Measurements from ENCODE around the gene ZNF57. TPM values are rescaled to one million over a fixed set of nuclear protein-coding genes. Genes with fewer than 3 reads are reported as not detected.

ZNF57 gene
- polyA plus RNA-seq, 1 of the 3 experiments (the other 2 are of a cell fraction): 2.1 TPM

DNA sequence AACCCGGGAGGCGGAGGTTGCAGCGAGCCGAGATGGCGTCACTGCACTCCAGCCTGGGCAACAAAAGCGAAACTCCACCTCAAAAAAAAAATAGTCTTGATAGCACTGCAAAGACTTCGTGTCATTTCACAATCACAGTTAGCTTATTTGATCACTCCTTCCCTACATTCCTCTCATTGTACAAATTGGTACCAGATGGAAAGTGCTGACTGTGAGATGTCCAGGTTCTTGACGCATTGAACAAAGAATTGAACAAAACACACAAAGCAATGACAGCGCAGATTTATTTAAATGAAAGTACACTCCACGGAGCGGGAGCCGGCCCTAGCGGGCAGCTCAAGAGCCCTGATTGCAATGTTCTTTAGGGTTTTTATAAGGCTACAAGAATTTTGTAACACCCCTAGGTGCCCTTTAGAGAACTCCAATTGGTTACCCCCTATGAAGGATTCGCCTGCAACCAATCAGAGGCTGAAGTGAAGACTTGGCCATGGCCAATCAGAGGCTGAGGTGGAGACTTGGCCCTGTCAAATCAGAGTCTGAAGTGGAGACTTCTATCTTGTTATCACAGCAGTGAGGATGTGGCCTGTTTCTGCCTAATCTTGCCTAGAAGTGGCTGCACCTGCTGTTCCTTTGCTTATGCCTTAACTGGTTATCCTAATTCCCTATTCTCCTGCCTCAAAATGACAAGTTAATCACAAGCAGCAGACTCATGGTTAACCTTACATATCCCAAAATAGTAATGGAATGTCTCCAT lies 16.9 kb upstream of the ZNF57 start:
- no peak overlapping the region for H2AFZ ChIP-seq (ENCODE audit: low read depth)
- ChIA-PET CTCF (no interaction called here), POLR2A (no interaction called here)
- no peak overlapping the region for H3K4me3 ChIP-seq (ENCODE audit: low read depth in 2 of 2, low read length in 1 of 2)
- H3K4me2 ChIP-seq: no peak overlapping the region
- no peaks in the 10 kb centered on the region; the same call in 1 of the 2 replicates for H3K9me3 ChIP-seq
- H3F3A ChIP-seq (replicated peaks; ENCODE audit: insufficient read depth): no peaks in the 10 kb centered on the region
- H3K79me2 ChIP-seq (ENCODE audit: insufficient read depth): no peaks in the 10 kb centered on the region
- no peak for DNase-seq
- H3K36me3 ChIP-seq (replicated peaks in 1 of 2; ENCODE audit: control insufficient read depth in 1 of 2, insufficient read depth in 2 of 2, low read length in 1 of 2): no peaks in the 10 kb centered on the region
- no peak overlapping the region for H3K27ac ChIP-seq (ENCODE audit: low read depth in 2 of 2, low read length in 1 of 2)
- no peaks in the 10 kb centered on the region for H4K20me1 ChIP-seq (ENCODE audit: insufficient read depth)
- WGBS (ENCODE audit: low lambda C conversion rate): 83% methylated on average over 14 of the region's 14 CpGs
- H3K9ac ChIP-seq: no peak overlapping the region
- H3K4me1 ChIP-seq (ENCODE audit: control insufficient read depth in 1 of 2, insufficient read depth in 2 of 2, low read depth in 1 of 2, low read length in 1 of 2): peaks cover 0 to 3% of the 10 kb centered on the region in 2 experiments; a peak in 1 of 4 replicates
- H3K9me2 ChIP-seq: no peaks in the 10 kb centered on the region
- H3K27me3 ChIP-seq (ENCODE audit: insufficient read depth): no peaks in the 10 kb centered on the region
- TF ChIP-seq RFX5 (IDR thresholded peaks at IDR 0.05; ENCODE audit: low read length) (no peak), USF2 (IDR thresholded peaks at IDR 0.05; ENCODE audit: borderline replicate concordance, low read depth, low read length) (no peak), ELF1 (IDR thresholded peaks at IDR 0.05) (no peak), POLR2AphosphoS5 (IDR thresholded peaks at IDR 0.05; ENCODE audit: low read depth, low read length) (no peak), EP300 (IDR thresholded peaks at IDR 0.05; ENCODE audit: borderline replicate concordance in 1 of 2, low read depth in 1 of 2, low read length in 1 of 2) (no peak), FOXM1 (IDR thresholded peaks at IDR 0.05; ENCODE audit: low read depth) (no peak), CHD2 (IDR thresholded peaks at IDR 0.05; ENCODE audit: low read length, partially characterized antibody) (no peak)
- TF ChIP-seq, protein P1, sequence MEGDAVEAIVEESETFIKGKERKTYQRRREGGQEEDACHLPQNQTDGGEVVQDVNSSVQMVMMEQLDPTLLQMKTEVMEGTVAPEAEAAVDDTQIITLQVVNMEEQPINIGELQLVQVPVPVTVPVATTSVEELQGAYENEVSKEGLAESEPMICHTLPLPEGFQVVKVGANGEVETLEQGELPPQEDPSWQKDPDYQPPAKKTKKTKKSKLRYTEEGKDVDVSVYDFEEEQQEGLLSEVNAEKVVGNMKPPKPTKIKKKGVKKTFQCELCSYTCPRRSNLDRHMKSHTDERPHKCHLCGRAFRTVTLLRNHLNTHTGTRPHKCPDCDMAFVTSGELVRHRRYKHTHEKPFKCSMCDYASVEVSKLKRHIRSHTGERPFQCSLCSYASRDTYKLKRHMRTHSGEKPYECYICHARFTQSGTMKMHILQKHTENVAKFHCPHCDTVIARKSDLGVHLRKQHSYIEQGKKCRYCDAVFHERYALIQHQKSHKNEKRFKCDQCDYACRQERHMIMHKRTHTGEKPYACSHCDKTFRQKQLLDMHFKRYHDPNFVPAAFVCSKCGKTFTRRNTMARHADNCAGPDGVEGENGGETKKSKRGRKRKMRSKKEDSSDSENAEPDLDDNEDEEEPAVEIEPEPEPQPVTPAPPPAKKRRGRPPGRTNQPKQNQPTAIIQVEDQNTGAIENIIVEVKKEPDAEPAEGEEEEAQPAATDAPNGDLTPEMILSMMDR (IDR thresholded peaks at IDR 0.05): no peak
- TF ChIP-seq, protein P2, sequence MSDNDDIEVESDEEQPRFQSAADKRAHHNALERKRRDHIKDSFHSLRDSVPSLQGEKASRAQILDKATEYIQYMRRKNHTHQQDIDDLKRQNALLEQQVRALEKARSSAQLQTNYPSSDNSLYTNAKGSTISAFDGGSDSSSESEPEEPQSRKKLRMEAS (IDR thresholded peaks at IDR 0.05; ENCODE audit: low read depth): no peak

GRCh38 chr19:2885736-2886135 lies 15.0 kb upstream of the ZNF57 start:
- TF ChIP-seq YY1 (IDR thresholded peaks at IDR 0.05; ENCODE audit: low read depth) (no peak), ELF1 (IDR thresholded peaks at IDR 0.05) (no peak), RCOR1 (IDR thresholded peaks at IDR 0.05; ENCODE audit: low read length) (no peak), PBX3 (IDR thresholded peaks at IDR 0.05) (no peak), ZBTB33 (IDR thresholded peaks at IDR 0.05; ENCODE audit: borderline replicate concordance, low read depth) (no peak), USF2 (IDR thresholded peaks at IDR 0.05; ENCODE audit: borderline replicate concordance, low read depth, low read length) (no peak), EZH2phosphoT487 (IDR thresholded peaks at IDR 0.05; ENCODE audit: borderline replicate concordance, low read depth) (no peak)
- Histone ChIP-seq H3K4me3 (ENCODE audit: low read depth in 2 of 2, low read length in 1 of 2) (no peak overlapping the region), H3K27me3 (ENCODE audit: insufficient read depth) (no peaks in the 10 kb centered on the region), H3K27ac (ENCODE audit: low read depth in 2 of 2, low read length in 1 of 2) (no peak overlapping the region), H3K9me3 (no peaks in the 10 kb centered on the region), H3F3A (replicated peaks; ENCODE audit: insufficient read depth) (no peaks in the 10 kb centered on the region), H3K79me2 (ENCODE audit: insufficient read depth) (no peaks in the 10 kb centered on the region), H3K4me2 (no peak overlapping the region), H3K36me3 (replicated peaks in 1 of 2; ENCODE audit: control insufficient read depth in 1 of 2, insufficient read depth in 2 of 2, low read length in 1 of 2) (no peaks in the 10 kb centered on the region), H3K4me1 (ENCODE audit: control insufficient read depth in 1 of 2, insufficient read depth in 2 of 2, low read depth in 1 of 2, low read length in 1 of 2) (peaks cover 0 to 3% of the 10 kb centered on the region in 2 experiments; a peak in 1 of 4 replicates), H2AFZ (ENCODE audit: low read depth) (no peak overlapping the region), H3K9me2 (no peaks in the 10 kb centered on the region), H3K9ac (no peak overlapping the region), H4K20me1 (ENCODE audit: insufficient read depth) (no peaks in the 10 kb centered on the region)
- DNase-seq: no peak
- POLR2A ChIA-PET: no interaction called here
- CTCF ChIA-PET: interaction anchor here (1.2 to 2.6 kb wide), 2 partner anchors 8 to 38 kb away, joined by 3 to 15 read pairs; no protein-coding TSS in a partner anchor
- 71% methylated on average over 14 of the region's 17 CpGs for WGBS (ENCODE audit: low lambda C conversion rate)

Measured in SK-N-SH (cell line).